ENCODE results near the gene DPP4.
"Not testable (repeated sequence)": the region's sequence is repeated elsewhere in the genome, so short reads cannot be mapped to it uniquely, and the experiment has no call there.

The DPP4 gene

DNA sequence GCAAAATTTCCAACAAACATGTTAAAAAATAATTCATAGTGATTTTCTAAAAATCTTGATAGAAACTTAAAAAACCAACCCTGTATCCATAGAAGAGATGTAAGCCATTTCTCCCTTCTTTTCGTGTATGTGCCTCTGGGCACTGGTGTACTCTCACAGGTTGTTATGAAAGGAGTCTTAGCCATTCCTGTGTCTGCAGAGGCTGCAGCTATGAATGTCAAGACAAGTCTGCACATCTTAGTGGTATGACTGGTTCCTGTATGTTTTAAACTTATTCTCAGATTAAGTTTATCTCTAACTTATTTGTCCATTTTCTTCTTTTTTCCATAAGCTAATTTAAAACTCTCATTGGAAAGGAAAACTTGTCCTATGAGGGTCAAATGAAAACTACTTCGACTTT is 84.0 kb downstream of the DPP4 start:
- peak; percentile 41 for FAIRE-seq
- TF ChIP-seq POLR2A (IDR thresholded peaks at IDR 0.05; ENCODE audit: low read depth, low read length), result no peak
- no peak for DNase-seq (ENCODE audit: insufficient read length, low spot score)

- FAIRE-seq (peak; percentile 60), DNase-seq (ENCODE audit: insufficient read length, low spot score) (no peak)
- no peak for TF ChIP-seq POLR2A (IDR thresholded peaks at IDR 0.05; ENCODE audit: low read depth, low read length)
These were observed 85.4 kb downstream of the DPP4 start for GRCh38 chr2:161988589-161988988.

DNA sequence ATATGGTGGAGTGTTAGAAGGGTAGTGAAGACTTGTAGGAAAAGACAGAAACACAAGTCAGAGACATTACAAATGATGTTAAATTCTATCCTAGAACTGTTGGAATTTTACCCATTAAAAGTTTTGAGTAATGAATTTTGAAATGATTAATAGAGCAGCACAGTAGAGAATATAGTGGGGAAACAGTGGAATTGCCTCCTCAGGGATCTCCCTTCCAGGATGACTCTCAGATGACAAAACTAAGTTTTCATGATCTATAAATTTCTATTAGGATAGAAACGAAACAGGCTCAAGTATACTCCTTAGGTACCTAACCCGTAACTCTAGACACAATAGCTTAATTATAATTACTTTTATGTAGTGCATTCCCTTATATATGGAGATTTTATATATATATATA is 86.7 kb downstream of the DPP4 start:
- DNase-seq (ENCODE audit: insufficient read length, low spot score), result no peak
- no peak for FAIRE-seq
- no peak for TF ChIP-seq POLR2A (IDR thresholded peaks at IDR 0.05; ENCODE audit: low read depth, low read length)

GRCh38 chr2:161983866-161984265 is 90.1 kb downstream of the DPP4 start:
- no peak for TF ChIP-seq POLR2A (IDR thresholded peaks at IDR 0.05; ENCODE audit: low read depth, low read length)
- FAIRE-seq, result peak; percentile 73
- no peak for DNase-seq (ENCODE audit: insufficient read length, low spot score)

GRCh38 chr2:161983331-161983651 is 90.7 kb downstream of the DPP4 start:
- FAIRE-seq, result peak; percentile 50

GRCh38 chr2:161982548-161983330 is 91.3 kb downstream of the DPP4 start:
- peak; percentile 72 for FAIRE-seq
- TF ChIP-seq POLR2A (IDR thresholded peaks at IDR 0.05; ENCODE audit: low read depth, low read length), result no peak
- DNase-seq (ENCODE audit: insufficient read length, low spot score), result no peak

More at GRCh38 chr2:161983331-161983651, 90.7 kb downstream of the DPP4 start:
- no peak for TF ChIP-seq POLR2A (IDR thresholded peaks at IDR 0.05; ENCODE audit: low read depth, low read length)
- no peak for DNase-seq (ENCODE audit: insufficient read length, low spot score)

GRCh38 chr2:161981679-161982250 is 92.2 kb downstream of the DPP4 start:
- no peak for FAIRE-seq
- no peak for DNase-seq (ENCODE audit: insufficient read length, low spot score)

DNA sequence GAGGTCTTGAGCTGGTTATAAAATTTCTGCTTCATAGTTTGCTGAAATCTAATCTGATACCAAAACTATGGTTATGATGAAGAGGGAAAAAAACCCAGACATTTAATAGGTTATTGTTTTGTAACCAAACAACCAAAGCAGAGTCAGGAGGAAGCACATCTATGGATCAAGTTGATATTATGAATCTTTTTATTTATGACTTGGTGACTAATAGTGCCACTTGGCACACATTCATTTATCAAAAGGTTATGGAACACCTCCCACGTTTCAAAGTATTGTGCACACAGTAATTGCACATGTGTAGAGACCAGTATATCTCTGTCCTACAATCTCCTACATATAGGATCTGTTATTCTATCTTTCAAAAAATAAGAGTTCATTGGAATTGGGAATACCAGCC is 93.0 kb downstream of the DPP4 start:
- FAIRE-seq (no peak), DNase-seq (ENCODE audit: insufficient read length, low spot score) (no peak)
- no peak for TF ChIP-seq POLR2A (IDR thresholded peaks at IDR 0.05; ENCODE audit: low read depth, low read length)

More at GRCh38 chr2:161981679-161982250, 92.2 kb downstream of the DPP4 start:
- no peak for TF ChIP-seq POLR2A (IDR thresholded peaks at IDR 0.05; ENCODE audit: low read depth, low read length)

DNA sequence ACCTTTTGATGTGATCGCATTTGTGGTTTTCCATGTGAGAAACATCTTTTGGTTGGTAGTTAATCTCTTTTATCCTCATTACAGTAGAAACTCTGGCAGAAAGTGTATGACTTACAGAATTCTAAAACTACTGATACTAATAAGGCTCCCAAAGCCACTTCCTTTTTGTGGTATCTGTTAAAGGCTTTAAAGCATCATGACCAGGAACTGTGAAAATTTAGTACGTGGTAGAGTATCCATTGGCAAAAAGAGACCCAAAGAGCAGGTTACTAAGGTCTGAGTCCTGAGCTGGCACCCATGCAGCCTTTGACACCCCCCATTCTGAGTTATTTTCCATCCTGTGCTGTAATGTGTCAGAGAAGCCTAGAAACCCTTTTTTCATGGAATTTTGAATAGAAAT is 94.5 kb downstream of the DPP4 start:
- FAIRE-seq (no peak), DNase-seq (ENCODE audit: insufficient read length, low spot score) (no peak)
- no peak for TF ChIP-seq POLR2A (IDR thresholded peaks at IDR 0.05; ENCODE audit: low read depth, low read length)

DNA sequence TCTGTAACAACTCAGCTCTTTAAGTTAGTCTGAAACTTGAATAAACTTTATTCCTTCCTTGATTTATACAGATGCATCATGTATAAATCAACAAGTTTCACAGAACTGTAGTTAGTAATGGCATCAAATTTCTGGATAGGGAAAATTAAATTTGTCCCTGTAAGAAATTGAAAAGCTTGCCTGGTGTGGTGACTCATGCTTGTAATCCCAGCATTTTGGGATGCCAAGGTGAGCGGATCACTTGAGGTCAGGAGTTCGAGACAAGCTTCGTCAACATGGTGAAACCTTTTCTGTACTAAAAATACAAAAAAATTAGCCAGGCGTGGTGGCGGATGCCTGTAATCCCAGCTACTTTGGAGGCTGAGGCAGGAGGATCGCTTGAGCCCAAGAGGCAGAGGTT is 96.1 kb downstream of the DPP4 start:
- not testable (repeated sequence) for DNase-seq (ENCODE audit: insufficient read length, low spot score)
- peak; percentile 48 for FAIRE-seq

- no peak for FAIRE-seq
- TF ChIP-seq POLR2A (IDR thresholded peaks at IDR 0.05; ENCODE audit: low read depth, low read length), result no peak
- DNase-seq (ENCODE audit: insufficient read length, low spot score), result no peak
These were observed 97.1 kb downstream of the DPP4 start for GRCh38 chr2:161976917-161977316.

- FAIRE-seq (no peak), DNase-seq (ENCODE audit: insufficient read length, low spot score) (no peak)
- TF ChIP-seq POLR2A (IDR thresholded peaks at IDR 0.05; ENCODE audit: low read depth, low read length), result no peak
These were observed 97.7 kb downstream of the DPP4 start for GRCh38 chr2:161976295-161976694.

GRCh38 chr2:161975813-161976160 is 98.2 kb downstream of the DPP4 start:
- TF ChIP-seq POLR2A (IDR thresholded peaks at IDR 0.05; ENCODE audit: low read depth, low read length), result no peak
- no peak for FAIRE-seq

DNA sequence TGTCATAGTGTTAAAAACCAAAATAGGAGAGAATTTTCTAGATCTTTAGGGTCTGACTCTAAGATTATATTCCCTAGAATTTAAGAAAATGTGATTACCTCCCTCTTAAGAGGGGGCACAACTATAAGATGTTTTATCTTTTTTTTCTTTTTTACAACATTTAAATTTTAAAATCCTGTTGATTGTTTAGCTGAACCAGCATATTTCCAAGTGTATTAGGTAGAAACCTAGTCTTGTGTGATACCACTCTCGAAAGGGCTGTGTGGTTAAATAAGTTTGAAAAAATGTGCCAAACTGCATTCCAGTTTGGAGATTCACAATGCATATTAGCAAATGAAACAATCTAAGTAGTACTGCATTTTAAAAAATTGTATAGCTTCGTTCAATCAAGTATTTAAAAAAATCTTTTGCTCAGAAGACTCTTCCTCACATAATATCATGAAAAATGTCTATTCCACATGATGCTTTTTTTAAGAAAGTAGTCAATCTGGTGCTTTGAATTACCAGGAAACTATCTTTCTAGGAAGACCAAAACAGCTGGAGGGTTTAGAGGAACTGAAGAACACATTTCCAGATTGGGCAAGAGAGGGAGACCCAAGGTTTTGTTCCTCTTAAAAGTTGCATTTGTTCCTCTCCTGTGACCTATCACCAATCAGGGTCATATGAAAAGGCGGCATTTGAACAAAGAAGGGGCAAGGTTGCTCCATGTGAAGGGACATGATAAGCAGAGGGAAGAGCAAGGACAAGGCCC is 98.8 kb downstream of the DPP4 start:
- FAIRE-seq, result no peak
- no peak for TF ChIP-seq POLR2A (IDR thresholded peaks at IDR 0.05; ENCODE audit: low read depth, low read length)
- DNase-seq (ENCODE audit: insufficient read length, low spot score), result no peak

More at GRCh38 chr2:161975813-161976160, 98.2 kb downstream of the DPP4 start:
- no peak for DNase-seq (ENCODE audit: insufficient read length, low spot score)

DNA sequence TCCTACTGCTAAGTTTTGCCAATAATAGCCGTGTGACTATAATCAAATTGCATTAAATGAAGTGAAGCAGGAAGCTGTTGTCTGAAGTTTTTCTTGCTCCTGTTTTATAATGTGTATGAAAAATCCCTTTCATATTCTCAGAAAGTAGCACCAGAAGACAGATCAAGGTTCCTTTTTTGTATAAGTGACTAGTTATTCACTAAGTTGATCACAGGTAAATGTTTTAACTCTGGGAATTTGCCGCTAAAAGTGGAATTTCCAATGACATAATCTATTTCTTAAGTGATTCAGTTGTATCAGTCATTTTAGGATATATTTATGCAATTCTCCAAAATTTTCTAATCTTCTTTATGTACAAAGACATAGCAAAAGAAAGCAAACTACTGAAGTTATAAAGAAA is 99.6 kb downstream of the DPP4 start:
- no peak for FAIRE-seq
- DNase-seq (ENCODE audit: insufficient read length, low spot score), result no peak
- TF ChIP-seq POLR2A (IDR thresholded peaks at IDR 0.05; ENCODE audit: low read depth, low read length), result no peak

All from H54 (cell line).